A549 (cell line): ENCODE measurements around the gene SMLR1.

Experiments
- CHD4 ChIP-seq: fragments of 200-600 bp; sonication (generic); IDR thresholded peaks from 2 replicates; pipeline ENCODE4 v1.6.1; 2016; ENCODE audit warnings: antibody characterized with exemption, mild to moderate bottlenecking, borderline replicate concordance
- CTCF ChIP-seq: fragments of >200 bp; sonication (Bioruptor Twin); formaldehyde crosslinking; IDR thresholded peaks from 3 replicates; pipeline ENCODE4 v1.5.1; 2016
- EHMT2 ChIP-seq: fragments of 200-600 bp; sonication (generic); IDR thresholded peaks from 2 replicates; pipeline ENCODE4 v1.6.1; 2016; ENCODE audit warnings: antibody characterized with exemption, low read depth, mild to moderate bottlenecking, moderate library complexity
- FOSL2 ChIP-seq, 2 experiments: fragments of 450-650 bp in 1 of 2; fragments of >200 bp in 1 of 2; sonication (Bioruptor Twin) in 1 of 2; formaldehyde crosslinking; IDR thresholded peaks; 2 replicates each; pipeline versions ENCODE4 v1.5.0 to v1.6.1; 2016 to 2020; ENCODE audit warnings: mild to moderate bottlenecking in 1 of 2, moderate library complexity in 1 of 2
- HDAC2 ChIP-seq: fragments of 200-600 bp; sonication (generic); IDR thresholded peaks from 2 replicates; pipeline ENCODE4 v1.6.1; 2016
- HOXA7 ChIP-seq: fragments of 250-450 bp; sonication (Bioruptor Pico); IDR thresholded peaks from 2 replicates; pipeline ENCODE4 v1.5.0; 2020; ENCODE audit warnings: mild to moderate bottlenecking, moderate library complexity
- KDM1A ChIP-seq: fragments of 200-600 bp; sonication (generic); IDR thresholded peaks from 2 replicates; pipeline ENCODE4 v1.6.1; 2016; ENCODE audit warnings: low read depth, mild to moderate bottlenecking
- POLR2A ChIP-seq: IDR thresholded peaks from 2 replicates; pipeline ENCODE4 v1.6.1; 2012; ENCODE audit warnings: mild to moderate bottlenecking, low read length
- RAD21 ChIP-seq, 2 experiments: fragments of >200 bp in 1 of 2; sonication (Bioruptor Twin) in 1 of 2; formaldehyde crosslinking in 1 of 2; IDR thresholded peaks in 1 of 2; conservative IDR thresholded peaks in 1 of 2; 2 replicates in 1 of 2; 3 replicates in 1 of 2; pipeline ENCODE4 v1.6.1; 2012 to 2018; ENCODE audit warnings: inconsistent platforms in 1 of 2
- REST ChIP-seq: fragments of 200-600 bp; sonication (generic); IDR thresholded peaks from 2 replicates; pipeline ENCODE4 v1.6.1; 2016; ENCODE audit warnings: antibody characterized with exemption, mild to moderate bottlenecking, moderate library complexity
- RNF2 ChIP-seq: fragments of 200-600 bp; sonication (generic); IDR thresholded peaks from 2 replicates; pipeline ENCODE4 v1.6.1; 2016; ENCODE audit warnings: low read depth, mild to moderate bottlenecking, antibody characterized with exemption, moderate library complexity, borderline replicate concordance
- USF2 ChIP-seq: fragments of 450-650 bp; IDR thresholded peaks from 2 replicates; pipeline ENCODE4 v1.6.1; 2014; ENCODE audit warnings: antibody characterized with exemption
- ZFP36 ChIP-seq: fragments of 450-650 bp; IDR thresholded peaks from 2 replicates; pipeline ENCODE4 v1.6.1; 2014; ENCODE audit warnings: borderline replicate concordance; ENCODE audit not compliant: partially characterized antibody

GRCh38 chr6:130827247-130828149 is at the start of gene SMLR1:
- TF ChIP-seq ZFP36 = no peak
- no peak for TF ChIP-seq CTCF
- no peak for TF ChIP-seq RAD21 (conservative IDR thresholded peaks at IDR 0.05 in 1 of 2, IDR thresholded peaks at IDR 0.05 in 1 of 2)
- no peak for TF ChIP-seq KDM1A
- TF ChIP-seq HOXA7 (CRISPR knock-in tag) = no peak
- no peak for TF ChIP-seq REST
- no peak for TF ChIP-seq FOSL2 (IDR thresholded peaks at IDR 0.05)
- no peak for TF ChIP-seq FOSL2 (CRISPR knock-in tag; IDR thresholded peaks at IDR 0.05)
- TF ChIP-seq USF2 = no peak
- no peak for TF ChIP-seq EHMT2
- no peak for TF ChIP-seq POLR2A
- no peak for TF ChIP-seq RNF2
- TF ChIP-seq HDAC2 = no peak
- TF ChIP-seq CHD4 = no peak
